Sigmoid colon (tissue), 7 donors: ENCODE results near the gene LGALS8. TPM values are rescaled to one million over a fixed set of nuclear protein-coding genes. Genes with fewer than 3 reads are reported as not detected.

Source experiments
- DNase-seq: peaks from one replicate; pipeline ENCODE4 v3.0.0-alpha.2; 2019
- H3K27ac ChIP-seq, 4 donors: fragments of 200-600 bp; sonication (generic); one replicate each; pipeline ENCODE4 v1.5.1; 2016 to 2019; ENCODE audit warnings: mild to moderate bottlenecking in 1 of 4
- H3K27me3 ChIP-seq, 3 donors: fragments of 200-600 bp; sonication (generic); one replicate each; pipeline ENCODE4 v1.5.1; 2019; ENCODE audit warnings: mild to moderate bottlenecking in 1 of 3
- H3K36me3 ChIP-seq, 4 donors: fragments of 200-600 bp; sonication (generic); one replicate each; pipeline ENCODE4 v1.5.1; 2016 to 2019
- H3K4me1 ChIP-seq, 4 donors: fragments of 200-600 bp; sonication (generic); one replicate each; pipeline ENCODE4 v1.5.1; 2017 to 2019
- H3K4me3 ChIP-seq, 4 donors: fragments of 200-600 bp; sonication (generic); one replicate each; pipeline ENCODE4 v1.5.1; 2017 to 2019; ENCODE audit warnings: mild to moderate bottlenecking in 2 of 4, moderate library complexity in 1 of 4
- H3K9me3 ChIP-seq, 4 donors: fragments of 200-600 bp in 3 of 4; sonication (generic) in 3 of 4; one replicate each; pipeline versions ENCODE4 v1.5.1 to v1.6.1; 2013 to 2019
- EP300 ChIP-seq, 4 donors: sonication (generic); formaldehyde crosslinking; IDR thresholded peaks; one replicate each; pipeline ENCODE4 v1.6.1; 2017; ENCODE audit warnings: antibody characterized with exemption in 4 of 4
- POLR2A ChIP-seq, 2 donors: fragments of 450-650 bp; IDR thresholded peaks; one replicate each; pipeline ENCODE4 v1.6.1; 2016; ENCODE audit warnings: antibody characterized with exemption in 2 of 2, mild to moderate bottlenecking in 2 of 2, moderate library complexity in 2 of 2
- POLR2AphosphoS5 ChIP-seq, 4 donors: sonication (generic); formaldehyde crosslinking; IDR thresholded peaks; one replicate each; pipeline ENCODE4 v1.6.1; 2017; ENCODE audit warnings: antibody characterized with exemption in 4 of 4
- WGBS, 2 donors: extraction: QIAGEN DNeasy Blood & Tissue Kit; methylation state at CpG; one replicate each; pipeline ENCODE4 v1.1.7; 2013; 5-methylcytosine and 5-hydroxymethylcytosine counted together
- intact Hi-C: fragments of 100-400 bp; cut with DNase I; formaldehyde crosslinking; loops from one replicate; pipeline ENCODE4 v1.15.1; 2023
- polyA plus RNA-seq, 3 donors: library from polyadenylated mRNA; stranded (reverse); fragments of 200-250 nt; gene quantifications; one replicate each; pipeline ENCODE4 v1.2.3, GENCODE V29; 2013
- total RNA-seq, 4 donors: library from RNA; depleted of rRNA; stranded (reverse); fragments of >200 nt; gene quantifications; one replicate each; pipeline ENCODE4 v1.1.0, GENCODE V29; 2016
- TF ChIP-seq, protein P1 (sequence below), 4 experiments: fragments of 450-650 bp in 3 of 4; fragments of 200-600 bp in 1 of 4; IDR thresholded peaks; one replicate each; pipeline ENCODE4 v1.5.1; 2016 to 2019; ENCODE audit warnings: antibody characterized with exemption in 4 of 4, mild to moderate bottlenecking in 3 of 4, moderate library complexity in 2 of 4
- donor health status: healthy with polysubstance abuse.
- donor health status: Bipolar disorder and iron deficiency.
- donor health status: healthy.

LGALS8 gene
- total and polyA plus RNA-seq, 7 donors = 11.4 to 86.4 (median 40.3) TPM

DNA sequence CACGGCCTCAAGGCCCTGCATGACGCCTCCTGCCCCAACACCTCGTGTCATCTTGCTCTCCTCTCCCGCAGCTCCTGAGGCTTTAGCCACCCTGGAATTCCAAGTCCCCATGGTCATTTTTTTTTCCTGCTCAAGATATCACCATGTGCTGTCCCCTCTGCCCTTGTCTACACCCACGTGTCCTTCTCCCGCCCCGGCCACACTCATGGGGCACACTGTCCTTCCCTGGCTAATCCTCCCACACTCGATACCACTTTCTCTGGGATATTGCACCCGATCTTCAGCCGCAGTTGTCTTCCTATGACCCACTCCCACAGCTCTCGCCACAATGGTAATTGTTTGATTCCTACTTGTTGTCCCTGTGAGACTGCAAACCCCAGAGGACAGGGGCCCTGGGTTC, 29.7 kb upstream of the LGALS8 start:
- no peak overlapping the region for H3K27ac ChIP-seq
- no peaks in the 10 kb centered on the region for H3K9me3 ChIP-seq
- peaks cover 0 to 6% (median 2%) of the 10 kb centered on the region in 4 donors for H3K4me1 ChIP-seq
- 93 to 95% methylated on average over 11 of the region's 11 CpGs for WGBS, 2 donors
- no peaks in the 10 kb centered on the region for H3K36me3 ChIP-seq
- TF ChIP-seq, protein P1, sequence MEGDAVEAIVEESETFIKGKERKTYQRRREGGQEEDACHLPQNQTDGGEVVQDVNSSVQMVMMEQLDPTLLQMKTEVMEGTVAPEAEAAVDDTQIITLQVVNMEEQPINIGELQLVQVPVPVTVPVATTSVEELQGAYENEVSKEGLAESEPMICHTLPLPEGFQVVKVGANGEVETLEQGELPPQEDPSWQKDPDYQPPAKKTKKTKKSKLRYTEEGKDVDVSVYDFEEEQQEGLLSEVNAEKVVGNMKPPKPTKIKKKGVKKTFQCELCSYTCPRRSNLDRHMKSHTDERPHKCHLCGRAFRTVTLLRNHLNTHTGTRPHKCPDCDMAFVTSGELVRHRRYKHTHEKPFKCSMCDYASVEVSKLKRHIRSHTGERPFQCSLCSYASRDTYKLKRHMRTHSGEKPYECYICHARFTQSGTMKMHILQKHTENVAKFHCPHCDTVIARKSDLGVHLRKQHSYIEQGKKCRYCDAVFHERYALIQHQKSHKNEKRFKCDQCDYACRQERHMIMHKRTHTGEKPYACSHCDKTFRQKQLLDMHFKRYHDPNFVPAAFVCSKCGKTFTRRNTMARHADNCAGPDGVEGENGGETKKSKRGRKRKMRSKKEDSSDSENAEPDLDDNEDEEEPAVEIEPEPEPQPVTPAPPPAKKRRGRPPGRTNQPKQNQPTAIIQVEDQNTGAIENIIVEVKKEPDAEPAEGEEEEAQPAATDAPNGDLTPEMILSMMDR (IDR thresholded peaks at IDR 0.05) = no peak
- TF ChIP-seq EP300 (IDR thresholded peaks at IDR 0.05) = no peak
- TF ChIP-seq POLR2AphosphoS5 (IDR thresholded peaks at IDR 0.05) = no peak
- no peak for TF ChIP-seq POLR2A (IDR thresholded peaks at IDR 0.05)
- no peak for DNase-seq
- intact Hi-C loops = no loop called here
- no peak overlapping the region for H3K4me3 ChIP-seq
- H3K27me3 ChIP-seq = no peaks in the 10 kb centered on the region

GRCh38 chr1:236494586-236495466, 29.0 kb upstream of the LGALS8 start:
- intact Hi-C loops = no loop called here
- H3K4me3 ChIP-seq = no peak overlapping the region
- TF ChIP-seq POLR2A (IDR thresholded peaks at IDR 0.05) (no peak), POLR2AphosphoS5 (IDR thresholded peaks at IDR 0.05) (no peak), EP300 (IDR thresholded peaks at IDR 0.05) (no peak)
- TF ChIP-seq, protein P1 (IDR thresholded peaks at IDR 0.05) = no peak

DNA sequence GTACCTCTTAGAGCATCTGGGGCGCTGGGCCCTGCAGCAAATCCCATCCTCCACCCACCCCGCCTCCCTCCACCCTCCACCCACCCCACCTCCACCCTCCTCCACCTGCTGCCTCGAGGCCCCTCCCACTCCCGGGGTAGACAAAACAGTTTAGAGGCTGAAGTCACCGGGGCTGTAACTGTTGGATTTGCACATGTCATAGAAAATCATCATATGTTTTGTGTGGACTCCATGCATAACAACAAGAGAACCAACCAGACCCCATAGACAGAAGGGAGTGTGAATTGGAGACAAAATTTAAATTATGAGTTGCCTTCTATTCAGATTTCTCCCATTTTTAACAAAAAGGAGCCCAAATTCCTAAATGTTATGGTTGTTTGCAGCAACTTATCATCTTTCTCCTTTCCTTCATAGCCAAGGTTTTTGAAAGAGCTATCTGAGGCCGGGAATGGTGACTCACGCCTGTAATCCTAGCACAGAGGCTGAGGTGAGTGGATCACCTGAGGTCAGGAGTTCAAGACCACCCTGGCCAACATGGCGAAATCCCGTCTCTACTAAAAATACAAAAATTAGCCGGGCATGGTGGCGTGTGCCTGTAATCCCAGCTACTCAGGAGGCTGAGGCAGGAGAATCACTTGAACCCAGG, 28.2 kb upstream of the LGALS8 start:
- TF ChIP-seq, protein P1 (IDR thresholded peaks at IDR 0.05) = no peak
- TF ChIP-seq EP300 (IDR thresholded peaks at IDR 0.05) (no peak), POLR2AphosphoS5 (IDR thresholded peaks at IDR 0.05) (no peak), POLR2A (IDR thresholded peaks at IDR 0.05) (no peak)
- H3K9me3 ChIP-seq = no peaks in the 10 kb centered on the region
- peaks cover 0 to 6% (median 2%) of the 10 kb centered on the region in 4 donors for H3K4me1 ChIP-seq
- intact Hi-C loops = no loop called here
- H3K4me3 ChIP-seq = no peak overlapping the region
- H3K36me3 ChIP-seq = no peaks in the 10 kb centered on the region
- 54 to 73% methylated on average over 11 of the region's 11 CpGs for WGBS, 2 donors
- H3K27ac ChIP-seq = no peak overlapping the region
- DNase-seq = no peak
- no peaks in the 10 kb centered on the region for H3K27me3 ChIP-seq

More at GRCh38 chr1:236494586-236495466, 29.0 kb upstream of the LGALS8 start:
- Histone ChIP-seq H3K27me3 (no peaks in the 10 kb centered on the region), H3K27ac (no peak overlapping the region), H3K4me1 (peaks cover 0 to 6% (median 2%) of the 10 kb centered on the region in 4 donors), H3K9me3 (no peaks in the 10 kb centered on the region), H3K36me3 (no peaks in the 10 kb centered on the region)
- 67 to 76% methylated on average over 10 of the region's 10 CpGs for WGBS, 2 donors
- DNase-seq = no peak

- no peak overlapping the region for H3K27ac ChIP-seq
- WGBS, 2 donors = 72 to 87% methylated on average over 6 of the region's 6 CpGs
- H3K27me3 ChIP-seq = no peaks in the 10 kb centered on the region
- no peaks in the 10 kb centered on the region for H3K9me3 ChIP-seq
- peaks cover 0 to 9% (median 4%) of the 10 kb centered on the region in 4 donors for H3K4me1 ChIP-seq
- no peaks in the 10 kb centered on the region for H3K36me3 ChIP-seq
- intact Hi-C loops = no loop called here
- DNase-seq = no peak
- H3K4me3 ChIP-seq = no peak overlapping the region
- TF ChIP-seq EP300 (IDR thresholded peaks at IDR 0.05) (no peak), POLR2AphosphoS5 (IDR thresholded peaks at IDR 0.05) (no peak), POLR2A (IDR thresholded peaks at IDR 0.05) (no peak)
- TF ChIP-seq, protein P1 (IDR thresholded peaks at IDR 0.05) = no peak
Observed at GRCh38 chr1:236497908-236498307, 25.9 kb upstream of the LGALS8 start.
